ENCODE measurements around the gene SVOPL.

- TF ChIP-seq, protein P1, sequence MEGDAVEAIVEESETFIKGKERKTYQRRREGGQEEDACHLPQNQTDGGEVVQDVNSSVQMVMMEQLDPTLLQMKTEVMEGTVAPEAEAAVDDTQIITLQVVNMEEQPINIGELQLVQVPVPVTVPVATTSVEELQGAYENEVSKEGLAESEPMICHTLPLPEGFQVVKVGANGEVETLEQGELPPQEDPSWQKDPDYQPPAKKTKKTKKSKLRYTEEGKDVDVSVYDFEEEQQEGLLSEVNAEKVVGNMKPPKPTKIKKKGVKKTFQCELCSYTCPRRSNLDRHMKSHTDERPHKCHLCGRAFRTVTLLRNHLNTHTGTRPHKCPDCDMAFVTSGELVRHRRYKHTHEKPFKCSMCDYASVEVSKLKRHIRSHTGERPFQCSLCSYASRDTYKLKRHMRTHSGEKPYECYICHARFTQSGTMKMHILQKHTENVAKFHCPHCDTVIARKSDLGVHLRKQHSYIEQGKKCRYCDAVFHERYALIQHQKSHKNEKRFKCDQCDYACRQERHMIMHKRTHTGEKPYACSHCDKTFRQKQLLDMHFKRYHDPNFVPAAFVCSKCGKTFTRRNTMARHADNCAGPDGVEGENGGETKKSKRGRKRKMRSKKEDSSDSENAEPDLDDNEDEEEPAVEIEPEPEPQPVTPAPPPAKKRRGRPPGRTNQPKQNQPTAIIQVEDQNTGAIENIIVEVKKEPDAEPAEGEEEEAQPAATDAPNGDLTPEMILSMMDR (IDR thresholded peaks at IDR 0.05): no peak
- TF ChIP-seq EP300 (IDR thresholded peaks at IDR 0.05; ENCODE audit: borderline replicate concordance in 1 of 2, low read depth in 1 of 2, low read length in 1 of 2): no peak
- no peak for TF ChIP-seq REST (IDR thresholded peaks at IDR 0.05; ENCODE audit: low read depth, low read length)
- TF ChIP-seq, protein P2, sequence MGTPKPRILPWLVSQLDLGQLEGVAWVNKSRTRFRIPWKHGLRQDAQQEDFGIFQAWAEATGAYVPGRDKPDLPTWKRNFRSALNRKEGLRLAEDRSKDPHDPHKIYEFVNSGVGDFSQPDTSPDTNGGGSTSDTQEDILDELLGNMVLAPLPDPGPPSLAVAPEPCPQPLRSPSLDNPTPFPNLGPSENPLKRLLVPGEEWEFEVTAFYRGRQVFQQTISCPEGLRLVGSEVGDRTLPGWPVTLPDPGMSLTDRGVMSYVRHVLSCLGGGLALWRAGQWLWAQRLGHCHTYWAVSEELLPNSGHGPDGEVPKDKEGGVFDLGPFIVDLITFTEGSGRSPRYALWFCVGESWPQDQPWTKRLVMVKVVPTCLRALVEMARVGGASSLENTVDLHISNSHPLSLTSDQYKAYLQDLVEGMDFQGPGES (IDR thresholded peaks at IDR 0.05; ENCODE audit: low read depth, low read length): no peak
- no peak for TF ChIP-seq POLR2AphosphoS5 (IDR thresholded peaks at IDR 0.05; ENCODE audit: low read depth, low read length)
- TF ChIP-seq USF1 (IDR thresholded peaks at IDR 0.05; ENCODE audit: borderline replicate concordance, low read depth): no peak
- TF ChIP-seq GATA2 (CRISPR knock-in tag; IDR thresholded peaks at IDR 0.05): no peak
- no peak for TF ChIP-seq TAF1 (IDR thresholded peaks at IDR 0.05; ENCODE audit: borderline replicate concordance, low read depth, low read length)
- TF ChIP-seq CHD2 (IDR thresholded peaks at IDR 0.05; ENCODE audit: low read length, partially characterized antibody): no peak
- no peak for TF ChIP-seq SMC3 (IDR thresholded peaks at IDR 0.05; ENCODE audit: low read depth, low read length)
Measured at GRCh38 chr7:138665669-138666140, 35.5 kb downstream of the SVOPL start.
